Rectal smooth muscle tissue (tissue), 1 donor: Measurements from ENCODE around the gene WASF2.
A peak's percentile ranks its signal among the peaks of the same experiment; 100 is the strongest.

Experiments used
- H3K27ac ChIP-seq: one replicate; pipeline ENCODE4 v1.7.0; 2013; ENCODE audit warnings: low read depth, low read length, inconsistent platforms
- H3K27me3 ChIP-seq: one replicate; pipeline ENCODE4 v1.7.0; 2013; ENCODE audit warnings: low read length; ENCODE audit not compliant: control insufficient read depth, insufficient read depth
- H3K36me3 ChIP-seq: one replicate; pipeline ENCODE4 v1.7.0; 2013; ENCODE audit warnings: low read length; ENCODE audit not compliant: control insufficient read depth, insufficient read depth
- H3K4me1 ChIP-seq: one replicate; pipeline ENCODE4 v1.7.0; 2013; ENCODE audit warnings: low read length; ENCODE audit not compliant: control insufficient read depth, insufficient read depth
- H3K4me3 ChIP-seq: one replicate; pipeline ENCODE4 v1.7.0; 2013; ENCODE audit warnings: low read length
- H3K9ac ChIP-seq: one replicate; pipeline ENCODE4 v1.7.0; 2013; ENCODE audit warnings: low read length

WASF2 gene

DNA sequence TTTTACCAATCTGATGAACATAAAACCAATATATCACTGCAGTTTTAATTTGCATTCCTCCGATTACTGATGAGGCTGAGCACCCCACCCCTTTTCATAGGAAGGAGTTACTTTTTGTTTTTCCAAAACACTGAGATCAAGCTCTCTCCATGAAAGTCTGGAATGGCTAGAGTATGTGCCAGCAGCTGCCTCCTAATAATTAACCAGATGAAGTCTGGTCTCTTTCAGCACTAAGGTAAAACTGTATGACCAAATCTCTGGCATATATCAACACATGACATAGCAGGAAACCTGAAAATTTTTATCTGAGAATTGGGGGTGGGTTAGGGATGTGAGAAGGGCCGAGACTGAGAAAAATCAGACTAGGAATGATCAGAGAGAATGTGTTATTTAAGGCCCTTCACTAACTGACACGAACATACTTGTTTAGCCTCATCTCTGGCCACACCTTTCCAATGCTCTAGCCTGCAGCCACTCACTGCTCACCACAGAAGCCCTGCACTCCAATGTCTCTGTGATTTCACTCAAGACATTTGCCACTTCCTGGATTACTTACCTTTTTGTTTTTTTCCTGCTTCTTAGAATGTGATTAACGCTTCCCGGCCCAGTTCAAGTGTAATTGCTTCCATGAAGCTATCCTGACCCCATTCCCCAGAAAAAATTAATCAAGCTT is 34.7 kb downstream of the WASF2 start:
- Histone ChIP-seq H3K27me3 (no peaks in the 10 kb centered on the region), H3K4me3 (no peak overlapping the region), H3K36me3 (no peaks in the 10 kb centered on the region), H3K27ac (no peak overlapping the region), H3K9ac (no peak overlapping the region), H3K4me1 (peaks cover 14% of the 10 kb centered on the region)

DNA sequence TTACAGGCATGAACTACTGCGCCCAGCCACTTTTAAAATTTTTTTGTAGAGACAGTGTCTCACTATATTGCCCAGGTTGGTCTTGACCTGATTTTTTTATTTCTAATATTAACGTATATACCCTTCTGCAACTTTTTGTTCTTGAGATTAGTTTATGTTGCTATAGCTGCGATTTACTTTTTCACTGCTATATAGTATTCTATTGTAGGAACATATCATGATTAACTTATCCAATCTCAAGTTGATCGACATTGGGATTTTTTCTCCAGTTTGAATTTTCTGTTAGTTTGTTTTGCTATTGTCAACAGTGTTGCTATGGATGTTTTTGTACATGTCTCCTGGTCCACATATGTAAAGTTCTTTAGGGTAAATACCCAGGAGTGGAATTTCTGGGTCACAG is 35.4 kb downstream of the WASF2 start:
- peaks cover 14% of the 10 kb centered on the region for H3K4me1 ChIP-seq
- no peak overlapping the region for H3K4me3 ChIP-seq
- no peak overlapping the region for H3K27ac ChIP-seq

DNA sequence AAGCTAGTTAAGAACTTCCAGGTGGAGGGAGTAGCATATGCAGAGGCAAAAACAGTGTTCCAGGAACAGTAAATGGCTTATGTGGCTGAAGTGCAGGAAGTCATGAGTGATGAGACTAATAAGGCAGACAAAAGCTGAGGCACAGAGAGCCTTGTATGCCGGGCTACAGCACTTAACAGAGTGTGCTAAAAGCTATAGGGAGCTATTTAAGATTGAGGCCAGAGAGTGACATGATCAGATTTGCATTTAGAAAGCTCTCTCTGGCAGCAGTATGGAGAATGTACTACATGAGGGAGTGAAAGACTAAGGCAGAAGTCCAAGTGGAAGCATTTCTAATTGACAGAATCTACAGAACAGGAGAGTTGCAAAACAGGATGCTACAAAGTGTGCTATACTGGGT is 38.6 kb downstream of the WASF2 start:
- Histone ChIP-seq H3K27me3 (no peaks in the 10 kb centered on the region), H3K36me3 (peaks cover 5% of the 10 kb centered on the region), H3K4me3 (no peak overlapping the region), H3K27ac (no peak overlapping the region), H3K4me1 (peaks cover 25% of the 10 kb centered on the region), H3K9ac (no peak overlapping the region)

More for the DNA sequence above, 35.4 kb downstream of the WASF2 start:
- Histone ChIP-seq H3K9ac (no peak overlapping the region), H3K27me3 (no peaks in the 10 kb centered on the region), H3K36me3 (no peaks in the 10 kb centered on the region)

DNA sequence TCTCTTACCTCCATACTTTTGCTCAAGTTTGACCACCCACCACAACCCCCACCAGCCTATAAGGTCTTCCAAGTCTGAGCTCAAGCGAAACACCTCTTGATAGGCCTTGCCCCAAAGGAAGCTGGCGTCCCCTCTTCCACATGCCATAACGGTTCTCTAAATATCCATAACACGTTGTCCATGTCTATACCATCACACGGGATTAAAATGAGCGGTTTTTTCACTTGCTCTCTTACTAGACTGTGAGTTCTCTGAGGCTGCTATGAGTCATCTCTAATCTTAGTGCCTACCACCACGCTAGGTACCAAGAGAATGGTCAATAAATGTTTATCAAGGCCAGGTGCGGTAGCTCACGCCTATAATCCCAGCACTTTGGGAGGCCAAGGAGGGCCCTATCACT is 41.0 kb downstream of the WASF2 start:
- H3K4me1 ChIP-seq, result peaks cover 24% of the 10 kb centered on the region
- H3K27ac ChIP-seq, result no peak overlapping the region
- H3K9ac ChIP-seq, result no peak overlapping the region
- H3K36me3 ChIP-seq, result peaks cover 5% of the 10 kb centered on the region
- H3K4me3 ChIP-seq, result no peak overlapping the region
- H3K27me3 ChIP-seq, result no peaks in the 10 kb centered on the region

DNA sequence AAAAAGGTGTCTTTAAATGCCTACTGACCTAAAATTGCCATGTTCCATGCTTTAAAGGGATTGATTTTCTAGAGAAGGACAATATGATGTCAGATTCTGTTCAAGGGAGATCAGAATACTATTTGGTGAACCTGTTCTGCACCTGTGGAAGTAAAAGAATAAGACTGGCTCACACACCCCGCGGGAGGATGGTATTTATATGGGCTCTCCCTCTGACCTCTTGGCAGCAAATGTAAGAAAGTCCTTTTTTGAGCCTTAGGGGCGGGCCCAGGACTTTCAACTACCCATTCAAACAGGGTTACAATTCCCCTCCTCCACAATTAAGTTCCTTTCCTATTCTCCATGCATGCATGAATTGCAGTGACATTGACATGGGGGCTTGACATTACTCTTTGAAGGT is 42.1 kb downstream of the WASF2 start:
- H3K27ac ChIP-seq, result no peak overlapping the region
- H3K27me3 ChIP-seq, result no peaks in the 10 kb centered on the region
- H3K4me3 ChIP-seq, result peak overlapping the region; percentile 21
- no peak overlapping the region for H3K9ac ChIP-seq
- peaks cover 5% of the 10 kb centered on the region for H3K36me3 ChIP-seq
- H3K4me1 ChIP-seq, result peaks cover 24% of the 10 kb centered on the region

DNA sequence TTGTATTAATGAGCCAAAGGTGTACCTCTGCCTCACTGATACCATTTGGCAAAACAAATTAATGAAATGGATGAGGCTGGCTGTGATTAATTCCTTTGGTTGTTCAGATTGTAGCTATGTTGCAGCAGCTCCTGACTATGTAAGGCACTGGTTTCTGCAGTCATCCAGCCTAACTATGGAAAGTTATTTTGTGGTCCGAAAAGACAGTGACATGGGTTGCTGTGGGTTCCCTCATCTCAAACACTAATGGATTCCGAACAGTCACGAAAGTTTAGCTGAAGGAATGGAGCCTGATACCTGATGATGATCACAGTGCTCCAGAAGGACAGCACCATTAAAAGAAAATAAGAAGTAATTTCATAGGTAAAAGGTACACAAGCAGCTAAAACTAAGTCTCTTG is 42.6 kb downstream of the WASF2 start:
- Histone ChIP-seq H3K27ac (peak overlapping the region; percentile 32), H3K4me1 (peaks cover 24% of the 10 kb centered on the region), H3K36me3 (peaks cover 5% of the 10 kb centered on the region), H3K9ac (no peak overlapping the region), H3K27me3 (no peaks in the 10 kb centered on the region), H3K4me3 (no peak overlapping the region)

DNA sequence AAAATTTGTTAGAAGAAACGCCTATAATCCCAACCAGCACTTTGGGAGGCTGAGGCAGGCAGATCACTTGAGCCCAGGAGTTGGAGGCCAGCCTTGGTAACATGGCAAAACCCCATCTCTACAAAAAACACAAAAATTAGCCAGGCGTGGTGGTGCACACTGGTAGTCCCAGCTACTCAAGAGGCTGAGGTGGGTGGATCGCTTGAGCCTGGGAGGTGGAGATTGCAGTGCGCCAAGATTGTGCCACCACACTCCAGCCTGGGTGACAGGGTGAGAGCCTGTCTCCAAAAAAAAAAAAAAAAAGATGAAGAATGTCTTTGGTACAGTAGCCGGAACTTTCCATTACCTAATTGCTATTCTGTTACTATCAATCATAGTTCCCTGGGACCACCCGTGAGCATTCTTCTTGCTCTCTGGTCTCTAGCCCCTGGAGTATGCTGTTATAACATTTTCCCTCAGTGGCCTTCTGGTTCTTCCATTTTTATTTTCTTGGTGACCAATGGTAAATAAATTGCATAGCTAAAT is 43.4 kb downstream of the WASF2 start:
- Histone ChIP-seq H3K36me3 (peaks cover 5% of the 10 kb centered on the region), H3K4me3 (no peak overlapping the region), H3K9ac (no peak overlapping the region), H3K27ac (no peak overlapping the region), H3K27me3 (no peaks in the 10 kb centered on the region), H3K4me1 (peaks cover 24% of the 10 kb centered on the region)

DNA sequence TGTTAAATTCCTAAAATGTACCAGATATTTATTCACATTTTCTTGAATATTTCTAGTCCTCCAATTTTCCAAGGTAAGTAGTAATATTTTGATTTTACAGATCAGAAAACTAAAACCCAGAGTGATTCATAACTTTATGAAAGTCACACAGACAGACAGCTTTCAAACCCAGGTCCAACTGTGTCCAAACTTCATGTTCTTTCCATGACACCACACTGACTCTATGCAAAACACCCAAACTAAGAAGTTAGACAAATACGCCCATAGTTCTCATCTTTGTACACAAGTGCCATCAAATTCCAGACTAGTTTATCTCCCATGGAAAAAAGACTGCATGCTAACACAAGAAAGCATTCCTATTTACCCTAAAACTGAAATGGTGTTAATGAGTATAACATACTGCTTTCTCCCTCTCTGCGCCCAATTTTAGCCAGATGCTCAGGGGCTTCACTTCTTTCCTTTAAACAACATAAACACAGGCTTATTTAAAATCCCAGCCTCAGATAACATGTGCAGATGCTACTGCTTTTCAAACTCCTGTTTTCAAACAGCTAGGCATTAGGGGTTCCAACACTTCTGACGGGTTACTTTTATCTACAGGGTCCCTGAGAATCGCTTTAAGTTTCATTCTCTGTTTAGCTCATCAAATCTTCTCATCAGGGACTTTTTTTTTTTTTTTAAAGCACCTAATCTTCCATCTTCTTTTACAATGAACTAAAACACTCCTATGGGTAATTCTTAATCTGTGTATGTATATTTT is 44.6 kb downstream of the WASF2 start:
- H3K27ac ChIP-seq, result no peak overlapping the region
- no peaks in the 10 kb centered on the region for H3K27me3 ChIP-seq
- peaks cover 18% of the 10 kb centered on the region for H3K4me1 ChIP-seq
- H3K9ac ChIP-seq, result no peak overlapping the region
- H3K36me3 ChIP-seq, result peaks cover 5% of the 10 kb centered on the region
- H3K4me3 ChIP-seq, result no peak overlapping the region

DNA sequence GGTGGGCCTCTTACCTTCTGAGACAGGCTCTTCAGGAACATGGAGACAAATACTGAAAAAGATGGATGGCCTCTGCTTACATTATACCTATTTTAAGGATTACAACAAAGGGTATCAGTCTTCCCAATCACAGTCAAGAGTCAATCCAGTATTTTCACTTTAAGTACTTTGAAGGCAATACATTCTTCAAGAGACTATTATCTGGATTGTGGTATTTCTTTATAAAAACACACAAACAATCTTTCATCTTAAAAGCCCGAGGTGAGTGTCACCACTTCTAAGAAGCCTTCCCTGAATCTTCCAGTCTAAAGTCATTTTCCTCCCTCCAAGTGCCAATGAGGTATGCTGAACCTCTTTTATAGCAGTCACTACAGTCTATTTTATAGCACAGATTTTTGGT is 45.3 kb downstream of the WASF2 start:
- Histone ChIP-seq H3K4me3 (no peak overlapping the region), H3K27ac (no peak overlapping the region), H3K27me3 (no peaks in the 10 kb centered on the region), H3K9ac (no peak overlapping the region), H3K4me1 (peaks cover 18% of the 10 kb centered on the region), H3K36me3 (peaks cover 5% of the 10 kb centered on the region)

DNA sequence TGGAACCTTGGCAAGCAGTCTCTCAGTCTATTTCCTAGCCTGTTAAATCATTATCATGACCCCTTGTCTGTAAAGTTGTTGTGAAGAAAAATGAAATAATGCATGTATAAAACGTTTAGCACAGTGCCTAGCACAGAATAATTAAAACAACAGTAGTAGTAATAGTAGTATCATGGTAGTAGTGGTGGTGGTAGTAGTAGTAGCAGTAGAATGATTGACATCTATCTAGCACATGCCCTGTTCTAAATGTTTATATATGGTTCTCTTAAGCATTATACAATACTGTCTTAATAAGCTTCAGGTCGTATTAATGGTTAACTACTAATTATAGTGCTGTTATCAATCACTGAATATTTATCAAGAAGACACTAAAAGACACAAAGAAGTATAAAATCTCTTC is 50.8 kb downstream of the WASF2 start:
- H3K27ac ChIP-seq, result no peak overlapping the region
- no peak overlapping the region for H3K4me3 ChIP-seq
- H3K36me3 ChIP-seq, result no peaks in the 10 kb centered on the region
- no peaks in the 10 kb centered on the region for H3K27me3 ChIP-seq
- H3K9ac ChIP-seq, result no peak overlapping the region
- H3K4me1 ChIP-seq, result peaks cover 20% of the 10 kb centered on the region

DNA sequence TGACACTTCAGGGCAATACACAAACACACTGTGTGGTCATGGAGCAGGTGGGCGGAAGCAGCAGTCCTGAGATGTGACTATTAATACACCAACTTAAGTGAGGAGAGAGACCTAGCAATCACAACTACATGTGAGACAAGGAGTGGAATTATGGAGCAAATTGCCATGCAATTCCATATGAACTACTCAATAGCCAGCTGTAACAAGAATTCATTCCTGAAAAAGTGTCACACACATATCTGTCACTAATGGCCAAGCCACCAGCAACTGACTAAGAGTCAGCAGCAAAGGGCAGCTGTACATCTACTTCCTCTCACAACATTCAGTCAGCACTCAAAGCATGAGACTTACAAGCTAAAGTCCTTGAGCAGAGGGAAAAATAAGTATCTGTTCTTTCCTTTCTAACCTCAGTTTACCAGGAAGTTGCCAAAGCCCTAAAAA is 51.3 kb downstream of the WASF2 start:
- Histone ChIP-seq H3K27ac (no peak overlapping the region), H3K36me3 (no peaks in the 10 kb centered on the region), H3K4me1 (peaks cover 20% of the 10 kb centered on the region), H3K4me3 (no peak overlapping the region), H3K9ac (no peak overlapping the region), H3K27me3 (no peaks in the 10 kb centered on the region)

DNA sequence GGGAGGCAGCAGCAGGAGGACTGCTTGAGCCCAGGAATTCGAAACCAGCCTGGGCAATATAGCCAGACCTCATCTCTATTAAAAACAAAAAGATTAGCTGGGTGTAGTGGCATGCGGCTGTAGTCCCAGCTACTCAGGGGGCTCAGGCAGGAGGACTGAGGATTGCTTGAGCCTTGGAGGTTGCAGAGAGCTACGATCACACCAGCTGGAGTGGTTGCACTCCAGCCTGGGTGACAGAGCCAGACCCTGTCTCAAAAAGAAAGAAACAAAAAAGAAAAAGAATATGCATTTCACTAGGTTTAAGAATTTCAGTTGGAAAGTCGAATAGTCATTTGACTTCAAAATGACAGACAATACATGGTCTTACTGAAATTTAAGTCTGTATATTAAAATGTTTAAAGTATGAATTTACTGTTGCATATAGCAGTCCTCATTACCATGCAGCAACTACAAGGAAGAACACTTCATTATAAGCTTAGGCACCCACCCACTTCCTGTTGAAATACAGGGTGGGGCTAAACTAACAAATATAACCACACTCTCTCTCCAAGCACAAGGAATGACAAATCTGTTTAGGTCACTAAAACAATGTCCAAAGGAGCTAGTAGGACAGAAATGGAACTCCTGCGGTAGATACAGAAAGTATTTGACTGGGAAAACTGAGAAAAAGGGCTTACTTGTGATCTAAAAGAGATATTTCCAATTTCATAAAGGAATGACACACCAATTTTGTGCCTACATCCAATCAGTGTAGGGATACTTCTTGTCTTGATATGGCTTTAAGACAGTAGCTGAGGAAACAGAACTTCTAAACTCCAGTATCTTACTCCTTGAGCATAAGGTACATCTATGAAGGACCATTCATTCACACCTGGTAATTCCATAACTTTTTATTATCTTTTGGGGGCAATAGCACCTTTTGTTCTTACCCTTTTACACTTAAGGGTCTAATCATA is 53.5 kb downstream of the WASF2 start:
- Histone ChIP-seq H3K27me3 (no peaks in the 10 kb centered on the region), H3K9ac (no peak overlapping the region), H3K4me1 (peaks cover 25% of the 10 kb centered on the region), H3K36me3 (no peaks in the 10 kb centered on the region), H3K27ac (peak overlapping the region; percentile 34), H3K4me3 (peak overlapping the region; percentile 37)
